Choroid plexus epithelial cell (primary cell): Measurements from ENCODE around the gene PIGR.

Source experiments
- DNase-seq: peaks from one replicate; pipeline ENCODE4 v3.0.0-alpha.2; 2010; ENCODE audit warnings: low read depth
- H3K4me3 ChIP-seq: 2 replicates; pipeline ENCODE4 v1.5.1; 2011; ENCODE audit warnings: low read depth, mild to moderate bottlenecking, control low read depth, low read length, moderate library complexity
- CTCF ChIP-seq: conservative IDR thresholded peaks from 2 replicates; pipeline ENCODE4 v1.5.1; 2011; ENCODE audit warnings: low read depth, mild to moderate bottlenecking, control low read depth, inconsistent platforms, low read length, moderate library complexity

Gene PIGR

GRCh38 chr1:206902702-206903101 is 43.6 kb downstream of the PIGR start:
- no peak for TF ChIP-seq CTCF
- no peak for DNase-seq
- no peak overlapping the region for H3K4me3 ChIP-seq

GRCh38 chr1:206901944-206902343 is 44.3 kb downstream of the PIGR start:
- TF ChIP-seq CTCF, result no peak
- DNase-seq, result no peak
- no peak overlapping the region for H3K4me3 ChIP-seq

GRCh38 chr1:206900149-206900548 is 46.1 kb downstream of the PIGR start:
- H3K4me3 ChIP-seq, result no peak overlapping the region
- no peak for DNase-seq
- no peak for TF ChIP-seq CTCF

- no peak for DNase-seq
- no peak overlapping the region for H3K4me3 ChIP-seq
- no peak for TF ChIP-seq CTCF
These were observed 46.5 kb downstream of the PIGR start for GRCh38 chr1:206899717-206900116.

- H3K4me3 ChIP-seq, result no peak overlapping the region
- no peak for DNase-seq
- TF ChIP-seq CTCF, result no peak
These were observed 47.3 kb downstream of the PIGR start for GRCh38 chr1:206898915-206899431.

- TF ChIP-seq CTCF, result no peak
- H3K4me3 ChIP-seq, result no peak overlapping the region
- DNase-seq, result peak; percentile 72
These were observed 48.0 kb downstream of the PIGR start for GRCh38 chr1:206898089-206898914.

GRCh38 chr1:206897175-206897574 is 49.1 kb downstream of the PIGR start, which contains the start of gene IL24:
Gene IL24 (plus strand): TSS chr1:206897443. CDS start chr1:206897833, 390 bp downstream.
- DNase-seq, result no peak
- no peak within 1 kb of the TSS for H3K4me3 ChIP-seq
- no peak for TF ChIP-seq CTCF
